ENCODE data around the gene LYRM1. TPM values are rescaled to one million over a fixed set of nuclear protein-coding genes. Genes with fewer than 3 reads are reported as not detected.

The LYRM1 gene
- total and polyA plus RNA-seq, 10 of the 15 experiments (the other 5 are each of a cell fraction or from before 2014, with no cell fraction given): 18.4 to 54.4 (median 38.0) TPM

GRCh38 chr16:20879175-20880040, 21.2 kb upstream of the LYRM1 start:
- CTCF ChIA-PET: interaction anchor here (0.9 to 2.2 kb wide), 4 partner anchors 11 to 28 kb away, joined by 3 to 9 read pairs (median 4); no protein-coding TSS in a partner anchor
- BruUV-seq (replicated peaks): no TSS peak
- H4K20me1 ChIP-seq (ENCODE audit: control insufficient read depth, insufficient read depth): no peaks in the 10 kb centered on the region
- in situ Hi-C loops (cut with MboI): no loop called here
- SMC1A ChIA-PET (ENCODE audit: uncharacterized antibody, unreplicated experiment): interaction anchor here (1.0 to 6.1 kb wide), 11 partner anchors 14 to 107 kb away, joined by 3 to 83 read pairs (median 6); partner anchors contain the start of genes DCUN1D3 and LYRM1
- intact Hi-C loops (cut with micrococcal nuclease; ENCODE audit: unreplicated experiment): no loop called here
- DNase-seq (ENCODE audit: low read depth, low spot score): peak; percentile 71
- peak overlapping the region; percentile 73 for H3K4me2 ChIP-seq (ENCODE audit: control insufficient read depth, insufficient read depth)
- RAD21 ChIA-PET (ENCODE audit: unreplicated experiment): interaction anchor here (0.8 to 2.2 kb wide), 7 partner anchors 12 to 139 kb away, joined by 3 to 15 read pairs (median 4); no protein-coding TSS in a partner anchor
- no peaks in the 10 kb centered on the region for H3K27me3 ChIP-seq (replicated peaks in 1 of 2; ENCODE audit: control insufficient read depth in 2 of 2, insufficient read depth in 2 of 2, low read length in 1 of 2)
- H3K79me2 ChIP-seq (ENCODE audit: control insufficient read depth, insufficient read depth, low read length): peaks cover 13% of the 10 kb centered on the region
- peak; percentile 70 for ATAC-seq
- H3K9me3 ChIP-seq (replicated peaks; ENCODE audit: control insufficient read depth, insufficient read depth, low read length): no peaks in the 10 kb centered on the region
- H3K27ac ChIP-seq (ENCODE audit: control insufficient read depth, insufficient read depth): peak overlapping the region; percentile 60
- POLR2A ChIA-PET: interaction anchor here (0.8 to 1.9 kb wide), 6 partner anchors 14 to 24 kb away, joined by 3 to 9 read pairs (median 6); partner anchors contain the start of genes DCUN1D3 and LYRM1
- H3K36me3 ChIP-seq (ENCODE audit: control insufficient read depth in 2 of 2, insufficient read depth in 2 of 2, low read length in 1 of 2): no peaks in the 10 kb centered on the region
- no peak overlapping the region; the same call in 1 of the 2 replicates for H2AFZ ChIP-seq (ENCODE audit: control insufficient read depth, low read depth, low read length)
- peak; percentile 38 for FAIRE-seq
- WGBS (ENCODE audit: insufficient coverage, insufficient replicate concordance, low lambda C conversion rate, missing lambda C conversion rate): 25% methylated on average over 7 of the region's 7 CpGs
- H3K9ac ChIP-seq (ENCODE audit: control insufficient read depth, insufficient read depth, low read length): no peak overlapping the region
- peaks cover 32% of the 10 kb centered on the region for H3K4me1 ChIP-seq (ENCODE audit: control insufficient read depth, insufficient read depth, low read length)
- peak overlapping the region; percentile 17; the same call in 1 of the 2 replicates for H3K4me3 ChIP-seq
- TF ChIP-seq CTCF (IDR thresholded peaks at IDR 0.05 in 2 of 3, conservative IDR thresholded peaks at IDR 0.05 in 1 of 3; ENCODE audit: control insufficient read depth in 2 of 3, extremely low read depth in 1 of 3, insufficient read depth in 1 of 3, low read depth in 3 of 3, low read length in 3 of 3) (no peak), NFYB (IDR thresholded peaks at IDR 0.05; ENCODE audit: insufficient read depth, low read depth, low read length) (no peak), CREM (IDR thresholded peaks at IDR 0.05; ENCODE audit: low read depth) (0 out of 2 replicates have a peak, but pooled peaks have one; percentile 22), BCL11A (IDR thresholded peaks at IDR 0.05; ENCODE audit: low read depth, low read length) (no peak; the same call in 1 of the 2 replicates), ELK1 (IDR thresholded peaks at IDR 0.05; ENCODE audit: low read depth, low read length) (no peak), ZNF592 (IDR thresholded peaks at IDR 0.05) (no peak), JUNB (IDR thresholded peaks at IDR 0.05) (peak; percentile 70), ZNF207 (IDR thresholded peaks at IDR 0.05; ENCODE audit: borderline replicate concordance) (no peak), SMC3 (IDR thresholded peaks at IDR 0.05; ENCODE audit: borderline replicate concordance, low read length) (no peak), FOS (IDR thresholded peaks at IDR 0.05; ENCODE audit: borderline replicate concordance, extremely low read depth, insufficient read length) (no peak), ATF2 (IDR thresholded peaks at IDR 0.05; ENCODE audit: low read length) (peak; percentile 37; the same call in 1 of the 2 replicates), CREB1 (IDR thresholded peaks at IDR 0.05; ENCODE audit: low read depth) (peak; percentile 45; the same call in 1 of the 2 replicates)

Measured in GM12878 (cell line).